NCI-H1048 (cell line): Measurements from ENCODE around the gene CACNG5.
"Not testable (repeated sequence)": the region's sequence is repeated elsewhere in the genome, so short reads cannot be mapped to it uniquely, and the experiment has no call there.

Experiments used
- DNase-seq: peaks from one replicate; lab custom pipeline; 2025; lab: John Stamatoyannopoulos, UW

CACNG5 gene

DNA sequence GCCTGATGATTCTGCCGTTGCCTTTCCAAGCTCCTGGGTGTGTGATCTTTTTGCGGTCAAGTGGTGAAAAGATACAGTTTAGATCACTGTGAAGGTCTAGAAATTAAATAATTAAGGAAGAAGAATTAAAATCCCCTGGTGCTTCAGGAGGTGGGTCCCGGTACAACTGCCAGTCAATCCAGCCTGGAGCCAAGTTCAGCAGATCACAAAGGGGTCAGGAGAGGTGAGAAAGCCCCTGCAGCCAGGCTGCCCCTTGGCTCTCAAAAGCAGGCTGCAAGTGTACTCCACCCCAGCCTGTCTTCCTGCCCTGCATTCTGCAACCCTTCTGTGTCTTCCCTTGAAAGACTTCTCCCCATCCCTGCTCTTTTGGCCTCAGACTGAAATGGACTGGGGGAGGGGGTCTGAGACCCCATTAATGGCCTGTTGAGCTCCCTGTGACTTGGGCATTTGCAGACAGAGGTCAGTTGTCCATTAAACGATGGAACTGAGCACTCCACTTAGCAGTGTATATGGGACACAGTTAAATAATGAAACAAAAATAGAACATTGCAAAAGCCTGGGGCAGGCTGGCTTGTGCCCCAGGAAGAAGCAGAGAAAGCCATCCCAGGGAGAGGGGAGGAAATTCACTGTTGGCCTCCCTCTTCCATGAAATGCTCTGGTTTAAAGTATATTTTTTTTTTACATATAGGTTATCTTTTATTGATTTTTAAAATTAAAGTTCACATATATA lies 15.1 kb downstream of the CACNG5 start:
- no peak for DNase-seq

DNA sequence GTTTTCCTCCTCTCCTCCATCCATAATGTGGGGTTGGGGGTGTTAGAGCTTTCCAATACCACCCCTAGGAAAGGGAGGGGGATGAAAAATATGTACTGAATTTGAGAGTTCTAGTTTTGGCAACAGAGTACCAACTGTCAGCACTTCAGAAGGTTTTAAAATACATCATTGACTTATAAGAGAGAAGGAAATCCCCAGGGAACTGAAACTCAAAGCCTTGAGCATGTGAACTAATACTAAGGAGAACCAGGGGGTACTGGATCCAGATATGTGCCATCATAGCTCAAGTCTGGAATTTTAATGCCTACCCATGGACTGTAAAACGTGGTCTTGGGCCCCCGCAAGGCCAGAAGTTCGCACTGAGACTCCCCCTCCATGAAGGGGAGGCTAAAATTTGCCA lies 15.8 kb downstream of the CACNG5 start:
- DNase-seq = no peak

DNA sequence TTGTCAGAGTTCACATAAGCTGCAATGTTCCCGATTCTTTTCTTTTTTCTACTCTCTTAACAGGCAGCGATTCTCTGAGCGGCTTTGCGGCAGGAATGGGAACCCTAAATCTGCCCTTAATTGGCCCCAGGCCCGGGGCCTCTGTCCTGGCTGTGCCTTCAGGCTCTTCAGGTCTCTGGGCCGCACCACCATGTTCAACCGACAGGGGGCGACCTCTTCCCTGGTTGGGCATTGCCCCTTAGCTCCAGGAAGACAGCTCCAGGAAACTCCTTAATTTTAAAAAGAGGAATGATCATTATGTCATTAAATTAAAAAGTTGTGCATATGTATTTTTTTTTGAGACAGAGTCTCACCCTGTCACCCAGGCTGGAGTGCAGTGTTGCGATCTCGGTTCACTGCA lies 20.3 kb downstream of the CACNG5 start:
- no peak for DNase-seq

GRCh38 chr17:66858226-66859083 lies 23.5 kb downstream of the CACNG5 start:
- DNase-seq = no peak

- DNase-seq = no peak
Measured at GRCh38 chr17:66859353-66859752, 24.4 kb downstream of the CACNG5 start.

GRCh38 chr17:66860204-66860603 lies 25.3 kb downstream of the CACNG5 start:
- no peak for DNase-seq

DNA sequence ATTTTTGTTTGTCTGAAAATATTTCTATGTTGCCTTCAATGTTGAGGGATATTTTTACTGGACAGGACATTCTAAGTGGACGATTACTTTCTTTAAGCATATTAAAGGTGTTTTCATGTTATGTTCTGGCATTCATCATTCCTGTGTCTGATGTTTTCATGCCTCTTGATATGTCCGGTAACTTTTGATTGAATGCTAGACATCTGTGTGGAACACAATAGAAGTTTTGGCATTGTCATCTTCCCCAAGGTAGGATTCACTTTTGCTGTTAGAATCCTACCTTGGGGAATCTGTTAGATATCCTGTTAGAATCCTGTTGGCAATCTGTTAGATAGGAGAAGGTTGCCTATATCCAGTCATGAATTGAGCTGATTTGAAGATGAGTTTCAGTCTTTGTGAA lies 28.9 kb downstream of the CACNG5 start:
- no peak for DNase-seq

GRCh38 chr17:66865151-66865550 lies 30.2 kb downstream of the CACNG5 start:
- DNase-seq = no peak

DNA sequence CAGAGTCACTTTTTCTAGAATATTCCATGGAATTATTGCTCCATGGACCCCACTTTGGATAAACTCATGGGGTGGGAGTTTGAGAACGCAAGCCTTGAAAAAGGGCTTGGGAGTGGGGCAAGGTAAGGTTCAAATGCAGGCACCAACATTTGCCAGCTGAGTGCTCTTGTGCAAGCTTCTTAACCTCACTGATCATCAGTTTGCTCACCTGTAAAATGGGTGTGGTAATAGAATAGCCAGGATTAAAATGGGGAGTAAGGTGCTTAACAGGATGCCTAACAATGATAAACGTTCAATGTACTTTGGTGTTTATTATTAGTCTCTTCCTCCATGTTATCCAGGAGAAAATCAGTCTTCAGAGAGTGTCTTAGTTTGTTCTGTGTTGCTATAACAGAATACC lies 39.0 kb downstream of the CACNG5 start:
- no peak for DNase-seq

- DNase-seq = no peak
Measured at GRCh38 chr17:66884931-66885330, 50.0 kb downstream of the CACNG5 start.

GRCh38 chr17:66885417-66885816 lies 50.5 kb downstream of the CACNG5 start:
- no peak for DNase-seq

DNA sequence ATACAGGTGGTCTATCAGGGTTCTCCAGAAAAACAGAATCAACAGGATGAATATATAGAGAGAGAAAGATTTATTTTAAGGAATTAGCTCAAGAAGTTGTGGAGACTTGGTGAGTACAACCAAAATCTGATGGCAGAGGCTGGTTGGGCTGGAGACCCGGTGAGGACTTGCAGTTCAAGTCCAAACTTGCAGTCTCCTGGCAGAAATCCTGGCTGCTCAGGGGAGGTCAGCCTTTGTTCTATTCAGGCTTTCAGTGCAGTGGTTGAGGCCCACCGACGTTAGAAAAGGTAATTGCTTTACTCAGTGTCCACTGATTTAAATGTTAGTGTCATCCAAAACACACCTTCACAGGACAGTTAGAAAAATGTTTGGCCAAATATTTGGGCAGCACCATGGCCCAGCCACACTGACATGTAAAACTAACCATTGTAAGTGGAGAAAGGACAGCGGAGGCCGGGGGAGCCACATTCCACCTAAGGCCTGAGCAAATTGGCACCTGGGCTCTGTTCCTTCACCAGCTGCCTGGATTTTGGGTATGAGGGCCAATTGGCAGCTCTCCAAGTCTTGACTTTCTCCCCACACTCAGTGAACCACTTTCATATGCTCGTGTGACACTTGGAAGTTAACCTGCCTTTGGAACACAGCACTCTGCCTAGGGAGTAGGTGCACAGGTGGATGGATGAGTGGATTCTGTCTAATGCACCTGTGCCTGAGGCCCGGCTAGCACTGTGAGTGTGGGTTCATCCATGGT lies 54.7 kb downstream of the CACNG5 start:
- no peak for DNase-seq

DNA sequence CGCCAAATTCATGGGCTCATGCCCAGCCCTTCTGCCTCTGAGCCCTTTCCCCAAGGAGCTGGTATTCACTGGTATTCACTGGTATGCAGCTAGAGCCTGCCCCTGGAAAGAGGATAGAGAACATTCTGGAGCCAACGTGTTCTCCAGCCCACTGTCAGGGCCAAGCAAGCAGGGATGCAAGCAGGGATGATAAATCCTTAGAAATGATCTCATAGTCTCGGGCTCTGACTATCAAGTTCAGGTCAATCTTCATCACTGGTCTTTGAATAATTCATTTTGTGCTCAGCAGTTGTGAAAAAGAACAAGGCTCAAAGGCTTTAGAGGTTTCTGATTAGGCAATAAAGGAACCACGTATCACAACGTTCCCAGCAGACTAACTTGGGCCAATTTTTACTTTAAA lies 57.3 kb downstream of the CACNG5 start:
- DNase-seq = no peak

- DNase-seq = no peak
Measured at GRCh38 chr17:66893382-66893781, 58.5 kb downstream of the CACNG5 start.

GRCh38 chr17:66893863-66894262 lies 58.9 kb downstream of the CACNG5 start:
- no peak for DNase-seq

DNA sequence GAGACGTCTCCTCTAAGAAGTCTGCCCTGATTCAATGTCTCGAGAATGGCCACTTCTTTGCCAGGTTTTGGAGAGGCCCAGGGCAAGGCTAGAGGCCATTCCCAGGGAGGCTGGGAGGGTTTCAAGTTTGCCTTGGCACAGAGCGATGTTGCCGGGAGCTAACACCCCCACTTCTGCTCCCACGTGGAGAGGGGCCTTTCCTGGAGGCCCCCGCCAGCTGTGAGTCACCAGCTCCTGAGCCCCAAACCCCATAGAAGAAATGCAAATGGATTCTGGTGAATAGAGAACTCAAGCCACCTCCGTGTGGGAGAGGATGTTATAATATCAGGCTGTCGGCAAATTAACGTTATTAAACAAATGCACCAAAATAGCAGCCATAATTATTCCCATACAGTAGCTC lies 62.2 kb downstream of the CACNG5 start:
- no peak for DNase-seq

- DNase-seq = no peak
Measured at GRCh38 chr17:66898536-66898935, 63.6 kb downstream of the CACNG5 start.

DNA sequence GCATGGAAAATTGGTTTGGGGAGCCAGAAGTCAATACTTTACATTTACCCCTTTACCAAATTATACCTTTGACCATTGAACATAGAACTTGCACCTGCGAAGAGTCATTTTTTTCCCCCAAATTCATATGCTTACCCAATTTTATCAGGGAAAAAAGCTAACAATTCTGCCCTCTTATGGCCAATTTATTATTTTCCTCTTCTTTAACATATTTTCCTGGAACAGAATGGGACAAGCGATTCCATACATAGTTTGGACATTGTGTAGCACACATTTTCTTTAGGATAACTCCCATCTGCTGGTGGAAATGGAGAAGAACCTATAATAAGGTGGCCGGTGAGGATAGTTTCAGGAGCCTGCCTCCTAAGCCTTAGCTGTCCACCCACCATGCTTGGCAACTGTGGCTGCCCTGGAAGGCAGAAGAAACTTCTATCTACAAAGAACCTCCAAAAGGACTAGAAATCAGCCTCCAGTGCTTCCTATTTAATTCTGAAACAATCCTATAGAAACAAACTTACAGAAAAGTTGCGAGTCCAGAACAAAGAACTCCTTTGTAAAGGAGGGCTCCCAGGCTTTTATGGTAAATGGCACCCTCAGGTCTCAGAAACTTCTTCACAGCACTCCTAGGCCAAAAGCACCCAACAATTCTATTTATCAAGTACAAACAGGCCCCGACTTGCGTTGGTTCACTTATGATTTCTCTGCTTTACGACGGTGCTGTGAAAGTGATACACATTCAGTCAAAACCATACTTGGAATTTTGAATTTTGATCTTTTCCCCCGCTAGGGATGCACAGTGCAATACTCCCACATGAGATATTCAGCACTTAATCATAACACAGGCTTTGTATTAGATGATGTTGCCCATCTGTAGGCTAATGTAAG lies 65.5 kb downstream of the CACNG5 start:
- DNase-seq = no peak

GRCh38 chr17:66903296-66903695 lies 68.4 kb downstream of the CACNG5 start:
- not testable (repeated sequence) for DNase-seq

- no peak for DNase-seq
Measured at GRCh38 chr17:66903781-66904180, 68.9 kb downstream of the CACNG5 start.

DNA sequence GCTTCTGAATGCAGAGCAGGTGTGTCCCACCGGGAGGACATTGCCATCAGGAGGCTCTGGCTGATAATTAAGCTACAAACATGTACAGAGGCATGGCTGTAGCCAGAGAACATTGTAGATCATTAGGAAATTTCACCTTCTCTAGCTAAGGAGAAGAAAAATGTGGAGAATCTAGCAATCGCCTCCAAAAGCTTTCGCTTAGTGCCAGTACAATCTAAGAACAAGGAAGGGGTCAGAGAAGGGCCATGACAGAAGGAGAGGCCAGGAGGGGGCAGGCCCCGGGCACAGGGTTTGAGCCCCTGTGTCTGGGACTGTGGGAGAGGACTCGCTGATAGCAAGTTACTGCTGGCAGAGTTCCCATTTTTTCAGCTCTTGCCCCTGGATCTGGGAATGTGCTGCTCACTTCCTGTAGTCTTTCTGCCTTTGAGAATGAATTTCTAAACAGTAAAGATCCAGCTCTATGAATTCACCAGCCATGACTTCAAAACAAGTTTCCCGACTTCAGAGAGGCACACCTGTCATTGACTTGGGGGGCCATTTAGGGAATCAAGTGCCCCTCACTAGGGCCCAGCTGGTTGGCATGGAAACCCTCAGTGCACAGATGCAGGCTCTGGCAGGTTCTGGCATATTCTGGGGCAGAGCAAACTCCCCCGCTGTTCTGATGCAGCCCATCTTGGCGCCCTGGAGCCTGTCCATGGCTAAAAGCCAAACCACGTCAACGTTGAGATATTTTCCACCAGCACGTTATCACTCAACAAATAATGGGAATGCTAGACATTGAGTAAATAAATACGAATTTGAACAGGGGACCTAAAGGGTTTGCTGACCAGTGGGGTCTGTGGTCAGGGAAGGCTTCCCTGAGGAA lies 70.1 kb downstream of the CACNG5 start:
- no peak for DNase-seq
